Dermis blood vessel endothelial cell (primary cell): Measurements from ENCODE around the gene PPP1R13B. TPM values are rescaled to one million over a fixed set of nuclear protein-coding genes. Genes with fewer than 3 reads are reported as not detected.
"Not testable (repeated sequence)": the region's sequence is repeated elsewhere in the genome, so short reads cannot be mapped to it uniquely, and the experiment has no call there.

ENCODE experiments used
- DNase-seq: peaks from one replicate; pipeline ENCODE4 v3.0.0; 2010
- total RNA-seq: library from RNA; depleted of rRNA; stranded (reverse); fragments of >200 nt; gene quantifications from 2 replicates; pipeline ENCODE4 v1.2.3, GENCODE V29; 2014

PPP1R13B gene
- total RNA-seq, 1 donor from 2014 or later = 20.9 TPM

DNA sequence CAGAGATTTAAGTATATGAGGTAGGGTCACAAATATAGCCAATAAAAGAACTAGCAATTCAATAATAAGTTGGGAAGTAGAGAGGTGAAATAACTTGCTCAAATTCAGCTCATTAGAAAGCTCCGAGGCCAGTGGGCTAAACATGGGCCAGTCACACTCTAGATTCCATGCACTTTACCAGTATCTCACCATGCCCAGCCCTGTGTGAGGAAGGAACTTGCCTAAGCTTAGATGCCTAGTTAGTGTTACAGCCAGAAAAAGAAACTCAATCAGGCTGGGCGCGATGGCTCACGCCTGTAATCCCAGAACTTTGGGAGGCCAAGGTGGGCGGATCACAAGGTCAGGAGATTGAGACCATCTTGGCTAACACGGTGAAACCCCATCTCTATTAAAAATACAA, 71.1 kb downstream of the PPP1R13B start:
- not testable (repeated sequence) for DNase-seq

GRCh38 chr14:103775506-103775905, 71.9 kb downstream of the PPP1R13B start:
- DNase-seq = no peak

DNA sequence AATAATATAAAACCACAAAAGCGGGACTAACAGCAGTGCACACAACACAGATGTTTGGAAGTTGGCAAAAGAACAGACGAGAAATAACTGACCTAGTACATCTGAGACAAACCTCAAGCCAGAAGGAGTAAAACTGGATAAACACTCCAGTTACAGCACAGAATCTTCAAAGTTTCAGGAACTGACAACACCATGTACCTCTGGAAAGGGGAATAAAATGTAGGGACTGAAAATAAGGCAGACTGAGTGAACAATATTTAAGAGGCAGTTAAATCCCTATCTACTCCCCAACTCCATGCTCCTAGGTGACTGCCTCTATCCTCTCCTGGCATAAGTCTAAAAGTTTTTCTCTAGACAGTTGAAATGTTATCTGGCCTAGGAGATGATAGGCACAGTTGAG, 73.9 kb downstream of the PPP1R13B start:
- no peak for DNase-seq

DNA sequence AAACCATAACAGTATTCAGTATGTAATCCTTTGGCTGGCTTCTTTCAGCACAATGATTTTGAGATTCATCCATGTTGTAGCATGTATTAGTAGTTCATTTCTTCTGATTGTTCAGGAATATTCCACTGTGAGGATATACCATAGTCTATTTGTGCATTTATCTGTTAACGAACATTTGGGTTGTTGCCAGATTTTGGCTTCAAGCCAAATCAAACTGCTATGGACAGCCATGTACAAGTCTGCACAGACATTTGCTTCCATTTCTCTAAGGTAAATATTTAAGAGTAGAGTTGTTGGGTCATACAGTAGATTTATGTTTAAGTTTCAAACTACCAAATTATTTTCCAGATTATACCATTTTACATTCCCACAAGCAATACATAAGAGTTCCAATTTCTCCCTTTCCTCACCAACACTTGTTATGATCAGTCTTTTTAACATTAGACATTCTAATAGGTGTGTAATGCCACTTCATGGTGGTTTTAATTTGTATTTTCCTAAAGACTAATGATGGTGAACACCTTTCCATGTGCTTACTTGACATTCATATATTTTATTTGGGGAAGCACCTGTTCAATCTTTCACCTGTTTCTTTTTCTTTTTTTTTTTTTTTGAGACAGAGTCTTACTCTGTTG, 75.2 kb downstream of the PPP1R13B start:
- DNase-seq = no peak

- DNase-seq = no peak
Observed at GRCh38 chr14:103770902-103771301, 76.5 kb downstream of the PPP1R13B start.

GRCh38 chr14:103770500-103770899, 76.9 kb downstream of the PPP1R13B start:
- no peak for DNase-seq

- no peak for DNase-seq
Observed at GRCh38 chr14:103767336-103767894, 80.0 kb downstream of the PPP1R13B start.

- peak; percentile 82 for DNase-seq
Observed at GRCh38 chr14:103765526-103765925, 81.8 kb downstream of the PPP1R13B start.

DNA sequence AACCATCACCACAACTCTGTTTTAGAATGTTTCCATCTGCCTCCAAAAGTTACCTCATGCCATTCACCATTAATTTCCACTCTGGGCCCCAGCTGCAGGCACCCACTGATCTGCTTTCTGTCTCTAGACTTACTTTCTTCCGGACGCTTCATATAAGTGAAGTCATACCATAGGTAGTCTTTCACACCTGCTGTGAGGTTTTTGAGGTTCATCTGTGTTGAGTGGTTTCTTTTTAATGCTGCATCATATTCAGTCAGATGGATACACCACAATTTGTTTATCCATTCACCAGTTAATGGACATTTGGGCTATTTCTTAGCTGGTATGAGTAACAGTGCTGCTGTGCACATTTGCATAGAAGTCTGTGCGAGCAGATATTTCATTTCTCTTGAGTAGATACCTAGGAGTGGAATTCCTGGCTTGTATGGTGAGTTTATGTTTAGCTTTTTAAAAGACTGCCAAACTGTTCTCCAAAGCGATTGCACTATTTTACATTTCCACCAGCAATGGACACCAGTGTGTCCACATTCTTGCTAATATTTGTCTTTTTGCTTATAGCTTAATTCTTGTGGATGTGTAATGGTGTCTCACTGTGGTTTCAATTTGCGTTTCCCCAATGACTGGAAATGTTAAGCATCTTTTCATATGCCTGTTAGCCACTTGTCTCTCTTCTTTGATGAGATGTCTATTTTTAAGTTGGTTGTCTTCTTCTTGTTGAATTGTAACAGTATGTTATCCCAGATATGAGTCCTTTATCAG, 83.5 kb downstream of the PPP1R13B start:
- DNase-seq = no peak

DNA sequence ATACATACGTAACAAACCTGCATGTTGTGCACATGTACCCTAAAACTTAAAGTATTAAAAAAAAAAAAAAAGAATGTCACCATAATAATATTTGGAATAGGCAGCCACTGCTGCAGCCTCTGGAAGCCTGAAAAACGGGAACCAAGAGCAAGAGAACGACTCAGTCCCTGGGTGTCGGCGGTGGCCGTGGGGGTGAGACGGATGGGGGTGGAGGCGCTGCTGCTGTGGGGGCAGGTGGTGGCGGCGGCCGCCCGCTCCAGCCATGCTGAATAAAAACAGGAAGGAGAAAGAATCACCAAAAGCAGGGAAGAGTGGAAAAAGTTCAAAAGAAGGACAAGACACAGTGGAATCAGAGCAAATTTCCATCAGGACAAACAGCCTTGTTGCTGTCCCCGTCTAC, 84.8 kb downstream of the PPP1R13B start:
- DNase-seq = no peak

- DNase-seq = no peak
Observed at GRCh38 chr14:103762036-103762435, 85.3 kb downstream of the PPP1R13B start.

DNA sequence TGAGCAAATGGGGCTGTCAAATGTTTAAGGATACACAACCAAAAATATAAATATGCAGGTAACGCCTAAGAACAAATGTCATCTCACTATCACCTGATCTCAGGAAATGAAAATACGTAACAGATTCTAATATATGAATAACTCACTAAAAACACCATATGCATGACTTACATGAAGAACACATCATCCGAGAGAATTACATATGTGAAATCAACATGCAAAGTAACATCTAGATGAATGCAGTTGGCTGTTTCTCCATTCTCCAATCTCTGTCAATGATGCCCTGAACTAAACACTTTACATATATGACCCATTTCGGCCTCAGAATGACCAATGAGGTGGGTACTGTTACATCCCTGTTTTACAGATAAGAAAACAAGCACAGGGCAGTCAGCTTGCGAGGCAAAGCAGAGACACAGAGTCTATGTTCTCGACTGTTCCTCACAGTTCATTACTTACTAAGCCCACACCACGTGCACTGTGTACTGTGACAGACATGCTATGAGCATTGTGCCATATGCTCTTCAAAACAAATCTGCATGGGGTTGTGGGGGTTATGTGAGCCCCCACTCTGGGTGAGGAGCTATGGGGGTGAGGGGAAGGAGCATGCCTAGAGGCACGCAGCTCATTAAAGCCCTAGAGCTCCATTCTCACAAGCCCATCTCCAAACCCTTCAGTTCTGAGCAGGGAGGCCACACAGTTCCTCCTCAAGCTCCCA, 89.2 kb downstream of the PPP1R13B start:
- DNase-seq = no peak

- DNase-seq = peak; percentile 53
Observed at GRCh38 chr14:103755060-103755459, 92.3 kb downstream of the PPP1R13B start.

DNA sequence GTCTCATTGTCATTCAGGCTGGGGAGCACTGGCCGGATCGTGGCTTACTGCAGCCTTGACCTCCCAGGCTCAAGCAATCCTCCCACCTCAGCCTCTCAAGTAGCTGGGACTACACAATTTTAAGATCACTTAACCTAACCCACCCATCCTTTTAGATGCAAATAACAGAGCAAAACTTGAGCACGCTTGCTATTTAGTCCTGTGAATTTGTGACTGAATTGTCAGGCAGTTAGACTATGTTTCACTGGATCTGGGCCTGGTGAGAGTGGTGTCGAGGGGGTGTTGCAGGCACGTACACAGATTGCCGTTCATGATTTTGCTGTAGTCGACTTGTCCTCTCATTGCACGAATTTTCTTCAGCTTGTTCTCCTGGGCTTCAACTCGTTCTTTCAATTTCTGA, 93.6 kb downstream of the PPP1R13B start:
- no peak for DNase-seq

DNA sequence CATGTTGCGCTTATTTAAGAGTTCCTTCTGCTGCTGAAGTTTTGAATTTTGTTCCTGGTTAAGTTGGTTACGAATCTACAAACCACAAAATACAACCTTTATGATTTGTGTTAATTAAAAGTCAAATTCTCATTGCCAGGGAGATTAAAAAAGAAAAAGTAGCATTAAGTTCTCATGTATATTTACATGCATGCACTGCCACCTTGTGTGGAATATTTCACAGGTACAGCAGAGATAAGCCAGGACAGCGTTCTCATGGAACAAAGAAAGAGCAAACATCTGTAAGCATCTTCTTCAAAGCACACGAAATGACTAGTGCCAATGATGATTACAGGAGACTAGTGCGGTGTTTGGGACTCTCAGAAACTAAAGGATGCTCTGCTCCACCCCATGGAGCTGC, 97.5 kb downstream of the PPP1R13B start:
- no peak for DNase-seq

GRCh38 chr14:103749452-103749851, 97.9 kb downstream of the PPP1R13B start:
- peak; percentile 24 for DNase-seq

DNA sequence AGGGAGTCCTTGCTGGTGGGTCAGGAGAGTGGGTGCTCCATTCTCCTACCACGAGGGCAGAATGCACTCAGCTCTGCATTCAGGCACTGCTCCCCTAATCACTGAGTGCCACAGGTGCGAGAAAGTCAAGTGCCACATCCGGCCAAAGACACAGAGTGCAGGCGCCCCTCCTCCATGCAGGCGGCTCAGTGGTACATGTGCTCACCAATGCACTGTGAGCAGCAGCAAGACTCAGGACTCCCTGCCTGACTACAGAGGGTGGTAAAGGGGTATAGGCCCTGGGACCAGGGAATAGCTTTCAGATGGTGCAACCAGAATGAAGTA, 98.9 kb downstream of the PPP1R13B start:
- DNase-seq = no peak

GRCh38 chr14:103746701-103747100, 100.7 kb downstream of the PPP1R13B start:
- no peak for DNase-seq

DNA sequence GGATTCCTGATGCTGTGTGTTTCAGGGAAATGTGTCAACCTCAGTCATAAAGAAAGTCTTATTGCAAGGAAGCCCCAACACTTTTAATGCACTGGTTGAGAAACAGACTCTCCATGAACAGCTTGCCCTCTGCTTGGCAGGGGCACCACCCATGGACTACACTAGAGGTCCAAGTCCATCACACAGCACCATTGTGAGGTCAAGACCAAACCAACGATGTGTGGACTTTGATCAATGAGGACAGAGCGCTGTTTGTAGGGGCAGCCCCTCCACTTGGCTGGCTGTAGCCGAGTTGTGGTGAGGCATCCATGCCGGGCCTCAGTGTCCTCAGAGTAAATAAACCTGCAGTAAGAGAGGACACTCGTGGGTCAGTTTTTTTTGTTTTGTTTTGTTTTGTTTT, 102.0 kb downstream of the PPP1R13B start:
- DNase-seq = no peak

- no peak for DNase-seq
Observed at GRCh38 chr14:103744621-103745395, 102.6 kb downstream of the PPP1R13B start.

GRCh38 chr14:103743691-103744090, 103.7 kb downstream of the PPP1R13B start:
- no peak for DNase-seq

GRCh38 chr14:103742499-103743255, 104.7 kb downstream of the PPP1R13B start:
- no peak for DNase-seq
